GM19455 (cell line): ENCODE data around the gene PRIMA1.

Experiments
- ATAC-seq: cut with Tn5 transposase; IDR thresholded peaks from one replicate; pipeline ENCODE4 v1.9.1; 2021; ENCODE audit not compliant: unreplicated experiment

Gene PRIMA1

GRCh38 chr14:93713726-93714405 is 74.4 kb downstream of the PRIMA1 start:
- no peak for ATAC-seq

GRCh38 chr14:93712838-93713724 is 75.2 kb downstream of the PRIMA1 start:
- no peak for ATAC-seq

GRCh38 chr14:93712079-93712837 is 76.0 kb downstream of the PRIMA1 start:
- no peak for ATAC-seq

- ATAC-seq = no peak
Observed at GRCh38 chr14:93709249-93709648, 79.0 kb downstream of the PRIMA1 start.

GRCh38 chr14:93708800-93709199 is 79.5 kb downstream of the PRIMA1 start:
- ATAC-seq = no peak

- no peak for ATAC-seq
Observed at GRCh38 chr14:93708311-93708734, 80.0 kb downstream of the PRIMA1 start.

GRCh38 chr14:93707475-93707874 is 80.8 kb downstream of the PRIMA1 start:
- no peak for ATAC-seq

- no peak for ATAC-seq
Observed at GRCh38 chr14:93706360-93706955, 81.8 kb downstream of the PRIMA1 start.

- no peak for ATAC-seq
Observed at GRCh38 chr14:93705513-93706156, 82.7 kb downstream of the PRIMA1 start.

GRCh38 chr14:93703941-93704340 is 84.3 kb downstream of the PRIMA1 start:
- no peak for ATAC-seq

GRCh38 chr14:93702946-93703345 is 85.3 kb downstream of the PRIMA1 start:
- no peak for ATAC-seq

- ATAC-seq = no peak
Observed at GRCh38 chr14:93701562-93701961, 86.7 kb downstream of the PRIMA1 start.

GRCh38 chr14:93700928-93701327 is 87.4 kb downstream of the PRIMA1 start:
- ATAC-seq = no peak

- ATAC-seq = no peak
Observed at GRCh38 chr14:93693914-93694313, 94.4 kb downstream of the PRIMA1 start.

GRCh38 chr14:93691042-93691780 is 97.1 kb downstream of the PRIMA1 start:
- ATAC-seq = no peak

- ATAC-seq = no peak
Observed at GRCh38 chr14:93690146-93690545, 98.1 kb downstream of the PRIMA1 start.

- ATAC-seq = no peak
Observed at GRCh38 chr14:93688820-93689219, 99.5 kb downstream of the PRIMA1 start.

GRCh38 chr14:93688239-93688666 is 100.0 kb downstream of the PRIMA1 start:
- no peak for ATAC-seq

GRCh38 chr14:93686268-93686667 is 102.0 kb downstream of the PRIMA1 start:
- no peak for ATAC-seq
